ENCODE results near the gene KIF18B.

GRCh38 chr17:44934745-44935105, 12.8 kb downstream of the KIF18B start:
- TF ChIP-seq CTCF (conservative IDR thresholded peaks at IDR 0.05) (no peak), EZH2 (IDR thresholded peaks at IDR 0.05; ENCODE audit: low read depth) (no peak)
